CD4-positive, alpha-beta T cell (primary cell): ENCODE data around the gene EPHB1. TPM values are rescaled to one million over a fixed set of nuclear protein-coding genes. Genes with fewer than 3 reads are reported as not detected.

Experiments
- ATAC-seq: fragments of 200-7000 bp; cut with Tn5 transposase; one replicate; pipeline ENCODE4 v1.10.0; 2022; ENCODE audit warnings: mild to moderate bottlenecking; ENCODE audit not compliant: poor library complexity
- CTCF ChIA-PET: fragments of 350-600 bp; sonication (Branson Sonifier 250); formaldehyde crosslinking; loops from one replicate; lab custom pipeline; 2021; ENCODE audit warnings: antibody characterized with exemption, inconsistent platforms; lab: Charles Lee
- POLR2A ChIA-PET: fragments of 350-600 bp; sonication (Branson Sonifier 250); formaldehyde crosslinking; loops from one replicate; lab custom pipeline; 2021; ENCODE audit warnings: antibody characterized with exemption, inconsistent platforms; lab: Charles Lee
- DNase-seq, 14 experiments: peaks; one replicate each; pipeline ENCODE4 v3.0.0-alpha.2; 2013 to 2020; ENCODE audit warnings: mixed read lengths in 2 of 14
- H3K27ac ChIP-seq, 2 donors: one replicate each; pipeline versions ENCODE4 v1.5.1 to v1.7.0; 2013; ENCODE audit warnings: low read length in 2 of 2, low read depth in 1 of 2, mild to moderate bottlenecking in 1 of 2
- H3K27me3 ChIP-seq, 2 experiments: 1 replicate in 1 of 2; 2 replicates in 1 of 2; pipeline versions ENCODE4 v1.6.1 to v1.7.0; 2013; ENCODE audit warnings: low read length in 2 of 2, control low read depth in 1 of 2, mild to moderate bottlenecking in 1 of 2, moderate library complexity in 1 of 2; ENCODE audit not compliant: insufficient read depth in 2 of 2, control insufficient read depth in 1 of 2
- H3K36me3 ChIP-seq: one replicate; pipeline ENCODE4 v1.6.1; 2013; ENCODE audit warnings: low read length, control low read depth; ENCODE audit not compliant: insufficient read depth
- H3K4me1 ChIP-seq: one replicate; pipeline ENCODE4 v1.6.1; 2013; ENCODE audit warnings: low read length, control low read depth; ENCODE audit not compliant: insufficient read depth
- H3K4me3 ChIP-seq: one replicate; pipeline ENCODE4 v1.5.1; 2013; ENCODE audit warnings: mild to moderate bottlenecking, low read length, moderate library complexity
- H3K9me3 ChIP-seq, 2 experiments: 1 replicate in 1 of 2; 2 replicates in 1 of 2; pipeline versions ENCODE4 v1.6.1 to v1.7.0; 2013; ENCODE audit warnings: low read length in 2 of 2, mild to moderate bottlenecking in 2 of 2, control low read depth in 1 of 2, moderate library complexity in 1 of 2; ENCODE audit not compliant: control insufficient read depth in 1 of 2, insufficient read depth in 1 of 2
- H3K27ac Mint-ChIP-seq: one replicate; pipeline ENCODE4 v1.8.0; 2020; ENCODE audit warnings: mixed read lengths
- H3K27me3 Mint-ChIP-seq: one replicate; pipeline ENCODE4 v1.8.0; 2021; ENCODE audit warnings: mixed read lengths
- H3K36me3 Mint-ChIP-seq: one replicate; pipeline ENCODE4 v1.8.0; 2021; ENCODE audit warnings: low read depth, mixed read lengths
- H3K4me1 Mint-ChIP-seq: one replicate; pipeline ENCODE4 v1.8.0; 2021; ENCODE audit warnings: low read depth, mixed read lengths
- H3K4me3 Mint-ChIP-seq: one replicate; pipeline ENCODE4 v1.8.0; 2020; ENCODE audit warnings: mild to moderate bottlenecking, mixed read lengths
- H3K9me3 Mint-ChIP-seq: one replicate; pipeline ENCODE4 v1.8.0; 2020; ENCODE audit warnings: mixed read lengths
- CTCF ChIP-seq: fragments of 200-600 bp; IDR thresholded peaks from one replicate; pipeline ENCODE4 v1.8.0; 2022; ENCODE audit warnings: antibody characterized with exemption, mild to moderate bottlenecking
- intact Hi-C, 2 experiments: fragments of 100-400 bp; cut with DNase I in 1 of 2; cut with micrococcal nuclease in 1 of 2; formaldehyde crosslinking; loops; one replicate each; pipeline versions ENCODE4 v1.15.1 to v1.9.0; 2023 to 2025; cut with DNase I, micrococcal nuclease
- total RNA-seq, 174 experiments: library from RNA in 2 of 174; stranded (reverse) in 2 of 174; gene quantifications; one replicate each; pipeline ENCODE4 v1.2.3 and lab custom pipeline; 2021 to 2026

EPHB1 gene
- total RNA-seq, 2 experiments from 2014 or later: 0.08 to 0.49 TPM

- intact Hi-C loops: no loop called here
- DNase-seq (no peak), ATAC-seq (no peak)
- Histone ChIP-seq H3K4me1 (no peaks in the 10 kb centered on the region), H3K27me3 (peaks cover 0 to 3% of the 10 kb centered on the region in 2 experiments), H3K27ac (no peak overlapping the region), H3K36me3 (no peaks in the 10 kb centered on the region), H3K9me3 (peaks cover 4 to 10% of the 10 kb centered on the region in 2 experiments), H3K4me3 (no peak overlapping the region)
- Mint-ChIP-seq H3K27ac (no peak overlapping the region), H3K4me1 (no peaks in the 10 kb centered on the region), H3K9me3 (no peaks in the 10 kb centered on the region), H3K4me3 (no peak overlapping the region), H3K36me3 (no peaks in the 10 kb centered on the region), H3K27me3 (no peaks in the 10 kb centered on the region)
- POLR2A ChIA-PET: no interaction called here
- CTCF ChIA-PET: no interaction called here
- TF ChIP-seq CTCF: no peak
Measured at GRCh38 chr3:134927599-134927998, 132.5 kb downstream of the EPHB1 start.

- ATAC-seq (no peak), DNase-seq (no peak)
- no peaks in the 10 kb centered on the region for H3K4me1 ChIP-seq
- no peaks in the 10 kb centered on the region for H3K36me3 Mint-ChIP-seq
- no peaks in the 10 kb centered on the region for H3K36me3 ChIP-seq
- ChIA-PET POLR2A (no interaction called here), CTCF (no interaction called here)
- peaks cover 4 to 6% of the 10 kb centered on the region in 2 experiments for H3K9me3 ChIP-seq
- H3K4me3 ChIP-seq: no peak overlapping the region
- H3K27ac Mint-ChIP-seq: no peak overlapping the region
- no peak overlapping the region for H3K27ac ChIP-seq
- H3K27me3 ChIP-seq: no peaks in the 10 kb centered on the region
- no peaks in the 10 kb centered on the region for H3K4me1 Mint-ChIP-seq
- H3K9me3 Mint-ChIP-seq: no peaks in the 10 kb centered on the region
- intact Hi-C loops: no loop called here
- H3K4me3 Mint-ChIP-seq: no peak overlapping the region
- TF ChIP-seq CTCF: no peak
- no peaks in the 10 kb centered on the region for H3K27me3 Mint-ChIP-seq
Measured at GRCh38 chr3:134928392-134928791, 133.3 kb downstream of the EPHB1 start.

GRCh38 chr3:134928819-134929218 is 133.8 kb downstream of the EPHB1 start:
- Histone ChIP-seq H3K27ac (no peak overlapping the region), H3K27me3 (no peaks in the 10 kb centered on the region), H3K4me1 (no peaks in the 10 kb centered on the region), H3K9me3 (peaks cover 3 to 6% of the 10 kb centered on the region in 2 experiments), H3K36me3 (no peaks in the 10 kb centered on the region), H3K4me3 (no peak overlapping the region)
- H3K36me3 Mint-ChIP-seq: no peaks in the 10 kb centered on the region
- TF ChIP-seq CTCF: no peak
- ATAC-seq (no peak), DNase-seq (no peak)
- intact Hi-C loops: no loop called here
- POLR2A ChIA-PET: no interaction called here
- H3K4me1 Mint-ChIP-seq: no peaks in the 10 kb centered on the region
- H3K9me3 Mint-ChIP-seq: no peaks in the 10 kb centered on the region
- CTCF ChIA-PET: no interaction called here
- H3K27me3 Mint-ChIP-seq: no peaks in the 10 kb centered on the region
- no peak overlapping the region for H3K27ac Mint-ChIP-seq
- H3K4me3 Mint-ChIP-seq: no peak overlapping the region
